HG02623 (cell line): ENCODE data around the gene SPDEF.

Experiments used
- ATAC-seq: cut with Tn5 transposase; IDR thresholded peaks from one replicate; pipeline ENCODE4 v1.9.1; 2021; ENCODE audit warnings: moderate library complexity; ENCODE audit not compliant: unreplicated experiment

SPDEF gene

DNA sequence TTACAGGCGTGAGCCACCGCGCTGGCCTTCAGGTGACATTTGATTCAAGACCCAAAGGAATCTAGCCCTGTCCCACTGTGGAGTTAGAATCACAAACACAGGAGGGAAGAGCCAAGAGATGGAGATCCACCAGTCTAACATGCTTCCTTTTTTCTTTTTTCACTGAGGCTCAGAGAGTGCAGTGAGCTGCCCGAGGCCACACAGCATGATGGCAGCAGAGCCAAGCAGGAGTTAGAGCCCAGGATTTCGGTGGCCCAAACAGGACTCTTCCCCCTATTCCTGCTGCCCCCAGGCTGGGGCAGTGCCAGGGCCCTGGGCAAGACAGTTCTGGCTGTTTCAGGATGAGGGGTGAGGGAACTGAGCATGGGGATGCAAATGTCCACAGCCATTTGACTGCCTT lies 8.1 kb upstream of the SPDEF start:
- no peak for ATAC-seq

DNA sequence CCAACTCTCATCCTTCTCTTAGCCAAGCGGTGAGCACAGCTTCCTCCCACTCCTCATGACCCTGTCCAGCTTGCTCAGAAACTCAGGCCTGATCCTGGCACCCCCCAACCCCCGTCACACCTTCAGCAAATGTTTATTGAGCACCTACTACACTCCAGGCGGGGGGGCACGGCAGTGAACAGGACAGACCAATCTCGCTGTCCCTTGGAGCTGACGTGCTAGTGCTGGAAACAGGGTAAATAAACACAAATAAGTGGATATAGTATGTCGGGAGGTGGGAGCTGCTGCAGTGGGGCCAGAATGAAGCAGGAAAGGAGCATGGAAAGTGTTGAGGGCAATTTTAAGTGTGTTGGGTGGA lies 7.4 kb upstream of the SPDEF start:
- no peak for ATAC-seq

- no peak for ATAC-seq
Measured at GRCh38 chr6:34562861-34563512, 6.9 kb upstream of the SPDEF start.

DNA sequence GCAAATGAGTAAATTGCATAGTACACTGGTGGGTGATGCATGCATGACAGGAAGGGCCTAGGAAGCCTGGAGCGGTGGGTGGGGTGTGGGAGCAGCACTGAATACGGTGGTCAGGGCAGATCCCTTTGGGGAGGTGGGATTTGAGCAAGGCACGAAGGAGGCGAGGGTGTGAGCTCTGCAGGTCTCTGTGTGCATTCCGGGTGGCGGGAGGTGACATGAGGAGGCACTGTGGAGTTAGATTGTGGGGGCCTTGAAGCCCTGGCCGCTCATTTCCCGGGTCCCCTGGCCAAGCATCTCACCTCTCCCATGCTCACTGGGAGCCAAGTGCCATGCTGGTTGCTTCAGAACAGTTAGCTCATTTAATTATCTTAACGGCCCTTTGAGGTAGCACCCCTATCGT lies 6.2 kb upstream of the SPDEF start:
- no peak for ATAC-seq

- no peak for ATAC-seq
Measured at GRCh38 chr6:34561227-34561530, 5.0 kb upstream of the SPDEF start.

DNA sequence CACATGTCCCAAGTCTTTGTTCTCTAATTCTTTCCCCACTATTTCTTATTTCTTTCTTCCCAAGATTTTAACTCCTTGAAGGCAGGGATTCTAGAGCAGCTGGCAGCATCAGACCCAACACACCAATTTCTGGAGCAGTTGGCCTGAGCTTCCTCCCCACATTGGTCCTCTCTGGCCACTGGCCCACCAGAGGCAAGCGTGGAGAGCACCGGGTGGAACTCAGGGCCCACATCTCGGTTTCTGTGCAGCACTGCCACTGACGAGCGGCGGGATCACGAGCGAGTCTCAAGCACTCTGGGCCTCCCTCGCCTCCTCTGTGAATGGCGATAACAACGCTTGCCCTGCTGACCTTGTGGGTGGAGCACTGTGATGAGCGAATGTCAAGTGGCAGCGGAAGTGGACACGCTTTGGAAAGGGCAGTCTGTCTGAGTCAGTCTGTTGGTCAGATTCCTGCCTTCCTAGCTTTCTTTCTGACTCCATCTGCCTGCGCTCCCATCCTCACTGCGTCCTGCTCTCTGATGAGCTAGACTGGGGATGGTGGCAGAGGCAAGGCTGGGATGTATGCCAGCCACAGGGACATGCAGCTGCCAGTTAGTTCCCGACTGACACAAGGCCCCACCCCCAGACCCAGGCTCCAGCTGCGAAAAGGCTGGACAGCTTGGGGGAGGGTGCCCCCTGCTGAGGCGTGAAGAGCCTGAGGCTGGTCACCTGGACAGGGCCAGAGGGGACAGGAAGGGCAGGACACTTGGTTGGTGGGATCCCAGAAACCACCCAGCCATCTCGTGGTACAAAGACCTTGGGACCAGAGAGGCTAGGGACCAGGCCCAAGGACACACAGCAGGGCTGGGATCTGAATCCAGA lies 4.5 kb upstream of the SPDEF start:
- no peak for ATAC-seq

DNA sequence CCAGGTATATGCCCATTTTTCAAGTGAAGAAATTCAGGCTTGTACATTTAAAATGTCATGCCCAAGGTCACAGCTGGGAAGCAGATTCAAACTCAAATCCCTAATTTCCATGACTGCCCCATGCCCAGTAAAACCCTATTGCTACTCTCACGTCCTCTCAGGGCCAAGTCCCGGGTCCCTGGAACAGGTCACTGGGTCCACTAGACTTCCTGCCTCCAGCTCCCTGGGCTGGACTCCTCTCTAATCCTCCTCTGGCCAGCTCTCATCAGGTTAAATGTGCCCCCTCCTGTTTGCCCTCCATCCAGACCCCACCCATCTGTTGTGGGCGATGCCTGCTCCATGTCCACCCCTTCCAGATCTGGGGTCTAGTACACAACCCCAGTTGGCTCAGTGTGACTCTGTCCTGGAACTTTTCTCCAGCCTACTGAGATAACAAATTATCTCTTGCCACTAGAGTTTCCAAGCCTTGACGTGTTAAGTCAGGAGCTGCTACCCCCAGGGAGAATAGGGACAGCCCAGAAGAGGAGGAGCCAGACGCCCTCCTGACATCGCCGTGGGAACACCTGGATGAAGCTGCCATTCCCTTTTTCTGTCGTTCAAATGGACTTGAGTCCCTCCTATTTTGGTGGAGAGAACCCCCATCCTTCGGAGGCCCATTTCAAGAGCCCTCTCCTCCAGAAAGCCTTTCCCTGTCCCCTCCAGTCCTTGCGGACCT lies 3.7 kb upstream of the SPDEF start:
- no peak for ATAC-seq

- ATAC-seq: no peak
Measured at GRCh38 chr6:34558172-34558714, 2.1 kb upstream of the SPDEF start.

GRCh38 chr6:34557228-34557627 lies 1.1 kb upstream of the SPDEF start:
- ATAC-seq: no peak

GRCh38 chr6:34556493-34556892 lies 364 bp upstream of the SPDEF start:
- no peak for ATAC-seq

- ATAC-seq: no peak
Measured at GRCh38 chr6:34555328-34555727, 801 bp downstream of the SPDEF start.

DNA sequence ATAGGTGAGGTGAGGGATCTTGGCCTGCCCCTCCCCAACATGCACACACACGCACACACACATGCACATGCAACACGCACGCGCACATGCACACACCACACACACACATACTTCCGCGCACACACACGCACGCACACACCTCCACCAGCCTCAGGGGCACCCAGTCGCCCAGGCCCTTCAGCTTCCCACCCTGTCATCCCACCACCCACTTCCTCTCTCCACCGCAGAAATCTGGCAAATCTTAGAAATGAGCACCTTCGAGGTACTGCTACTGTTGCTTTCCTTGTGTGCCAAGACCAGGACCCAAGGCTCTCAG lies 1.2 kb downstream of the SPDEF start:
- no peak for ATAC-seq

DNA sequence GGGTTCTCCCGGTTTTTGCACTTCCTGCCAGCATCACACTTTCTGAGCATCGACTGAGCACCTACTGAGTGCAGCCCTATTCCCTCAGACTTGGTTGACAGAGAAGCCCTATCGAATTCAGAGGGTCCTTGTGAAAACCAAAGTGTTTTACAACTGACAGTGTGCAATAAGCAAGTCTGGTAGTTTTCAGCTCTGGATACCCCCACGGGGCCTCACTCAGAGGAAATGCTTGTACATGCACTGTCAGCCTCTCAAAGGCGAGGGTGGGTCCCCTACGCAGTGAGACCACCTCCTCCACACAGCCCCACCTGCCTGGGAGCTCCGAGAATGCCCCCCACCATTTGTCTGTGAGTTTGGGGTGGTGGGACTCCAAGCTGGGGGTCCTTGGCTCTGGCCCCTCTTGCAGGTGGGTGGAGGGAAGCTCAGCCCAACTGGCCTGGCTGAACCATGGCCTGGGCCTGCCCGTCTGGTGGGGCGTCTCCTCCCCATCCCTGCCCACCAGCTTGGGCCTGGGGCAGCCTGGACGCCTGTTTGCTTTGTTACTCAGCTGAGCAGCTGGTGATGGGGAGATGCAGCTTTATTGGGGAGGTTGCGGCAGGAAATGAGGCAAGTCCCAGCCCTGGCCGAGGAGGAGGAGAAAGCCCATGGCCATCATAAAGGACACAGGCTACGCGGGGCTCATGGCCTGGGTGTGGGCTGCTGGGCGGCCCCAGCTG lies 1.7 kb downstream of the SPDEF start:
- ATAC-seq: no peak

- ATAC-seq: no peak
Measured at GRCh38 chr6:34553750-34554149, 2.4 kb downstream of the SPDEF start.

GRCh38 chr6:34553146-34553545 lies 3.0 kb downstream of the SPDEF start:
- no peak for ATAC-seq

- no peak for ATAC-seq
Measured at GRCh38 chr6:34552620-34553019, 3.5 kb downstream of the SPDEF start.

DNA sequence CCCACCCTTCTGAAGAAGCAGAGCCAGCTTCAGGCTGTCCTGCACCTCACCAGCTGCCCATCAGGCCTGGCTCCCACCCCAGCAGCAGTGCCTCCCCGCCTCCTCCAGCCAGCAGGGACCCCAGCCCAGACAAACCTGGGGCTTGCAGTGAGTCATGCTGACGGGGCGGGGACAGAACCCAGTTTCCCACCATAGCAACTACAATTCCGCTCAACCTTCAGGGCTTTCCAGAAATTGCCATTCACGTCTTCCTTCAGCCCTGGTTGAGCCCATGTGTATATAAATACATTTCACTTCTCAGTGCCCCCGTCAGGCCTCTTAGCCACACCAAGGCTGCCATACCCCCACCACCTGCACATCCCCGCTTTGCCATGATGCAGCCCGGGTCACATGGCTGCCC lies 4.4 kb downstream of the SPDEF start:
- no peak for ATAC-seq

- ATAC-seq: no peak
Measured at GRCh38 chr6:34549804-34550202, 6.3 kb downstream of the SPDEF start.

DNA sequence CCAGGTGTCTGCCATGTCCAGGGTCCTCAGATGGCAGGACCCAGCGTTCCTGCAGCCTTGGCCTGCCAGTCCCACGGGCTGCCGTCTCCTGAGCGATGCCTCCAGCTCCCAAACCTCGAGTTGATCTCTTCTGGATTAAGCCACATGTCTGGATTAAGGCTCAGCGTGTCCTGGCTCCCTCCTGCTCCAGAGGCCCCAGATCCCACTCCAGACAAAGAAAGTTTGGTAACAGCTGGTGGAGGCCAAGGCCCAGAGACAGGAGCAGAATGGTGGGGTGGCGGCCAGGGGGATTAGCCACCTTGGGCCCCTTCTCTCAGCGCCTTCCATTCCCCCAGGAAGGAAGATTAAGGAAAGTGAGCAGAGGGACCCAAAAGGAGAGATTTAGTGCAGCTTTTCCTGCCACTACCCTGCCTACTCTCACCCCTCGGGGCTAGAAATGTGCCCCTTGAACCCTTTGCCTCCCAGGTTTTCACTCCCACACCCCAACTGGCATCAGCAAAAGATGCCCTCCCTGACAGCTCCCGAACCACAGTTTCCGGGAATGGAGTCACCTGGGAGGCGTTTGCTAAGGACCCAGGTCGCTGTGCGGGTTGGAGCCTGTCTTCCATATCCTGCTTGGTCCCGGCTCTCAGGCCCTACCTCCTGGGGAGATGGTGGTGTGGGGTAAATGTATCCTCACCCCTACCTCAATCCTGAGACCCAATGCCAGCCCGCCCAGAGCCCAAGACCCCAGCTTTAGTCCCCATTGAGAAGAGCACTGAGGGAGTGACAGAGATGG lies 6.9 kb downstream of the SPDEF start:
- no peak for ATAC-seq

- no peak for ATAC-seq
Measured at GRCh38 chr6:34547701-34548644, 8.2 kb downstream of the SPDEF start.
